GM12878 (cell line): ENCODE data around the gene CMSS1. TPM values are rescaled to one million over a fixed set of nuclear protein-coding genes. Genes with fewer than 3 reads are reported as not detected.
A peak's percentile ranks its signal among the peaks of the same experiment; 100 is the strongest.

Source experiments
- ATAC-seq: fragments of 200-7000 bp; cut with Tn5 transposase; 3 replicates; pipeline ENCODE4 v1.9.1; 2020; ENCODE audit warnings: mild to moderate bottlenecking, moderate library complexity
- BruUV-seq: library from RNA; stranded (reverse); fragments of 400-500 nt; replicated peaks from 2 replicates; lab custom pipeline; 2021; lab: Mats Ljungman, UMichigan
- CTCF ChIA-PET: fragments of 300-600 bp; sonication (Branson Sonifier 250); formaldehyde crosslinking; extraction: SDS; loops from one replicate; lab custom pipeline; 2021; ENCODE audit warnings: inconsistent platforms; lab: Yijun Ruan, JAX
- POLR2A ChIA-PET: fragments of 350-600 bp; formaldehyde crosslinking; extraction: SDS; loops from one replicate; lab custom pipeline; 2021; ENCODE audit warnings: inconsistent platforms; lab: Charles Lee
- RAD21 ChIA-PET: fragments of 300-600 bp; sonication (Branson Sonifier 250); formaldehyde crosslinking; loops from one replicate; lab custom pipeline; 2023; ENCODE audit warnings: antibody characterized with exemption; ENCODE audit not compliant: unreplicated experiment; lab: Charles Lee
- SMC1A ChIA-PET: fragments of 300-600 bp; sonication (Branson Sonifier 250); formaldehyde crosslinking; loops from one replicate; lab custom pipeline; 2023; ENCODE audit not compliant: unreplicated experiment, uncharacterized antibody; lab: Charles Lee
- DNase-seq: peaks from one replicate; pipeline ENCODE4 v3.0.0-alpha.2; 2011; ENCODE audit warnings: low read depth, low spot score
- FAIRE-seq: peaks from 3 replicates; lab custom pipeline; 2011; peaks lifted over from hg19 to GRCh38; lab: Jason Lieb, UNC
- H2AFZ ChIP-seq: 2 replicates; pipeline ENCODE4 v1.6.0; 2011; ENCODE audit warnings: low read depth, low read length, control low read depth; ENCODE audit not compliant: control insufficient read depth
- H3K27ac ChIP-seq: 2 replicates; pipeline ENCODE4 v1.5.1; 2011; ENCODE audit warnings: control low read depth; ENCODE audit not compliant: control insufficient read depth, insufficient read depth
- H3K27me3 ChIP-seq, 2 experiments: replicated peaks in 1 of 2; 2 replicates each; pipeline versions ENCODE4 v1.6.0 to v1.6.1; 2011; ENCODE audit warnings: low read length in 1 of 2; ENCODE audit not compliant: control insufficient read depth in 2 of 2, insufficient read depth in 2 of 2
- H3K36me3 ChIP-seq, 2 experiments: 2 replicates each; pipeline ENCODE4 v1.5.1; 2011; ENCODE audit warnings: low read length in 1 of 2; ENCODE audit not compliant: control insufficient read depth in 2 of 2, insufficient read depth in 2 of 2
- H3K4me1 ChIP-seq: 2 replicates; pipeline ENCODE4 v1.6.1; 2011; ENCODE audit warnings: mild to moderate bottlenecking, low read length, moderate library complexity, mixed read lengths; ENCODE audit not compliant: control insufficient read depth, insufficient read depth
- H3K4me2 ChIP-seq: 2 replicates; pipeline ENCODE4 v1.6.0; 2011; ENCODE audit warnings: control low read depth; ENCODE audit not compliant: control insufficient read depth, insufficient read depth
- H3K4me3 ChIP-seq: fragments of 200-600 bp; sonication (generic); 2 replicates; pipeline ENCODE4 v1.5.1; 2016
- H3K79me2 ChIP-seq: 2 replicates; pipeline ENCODE4 v1.6.0; 2011; ENCODE audit warnings: low read length; ENCODE audit not compliant: control insufficient read depth, insufficient read depth
- H3K9ac ChIP-seq: 2 replicates; pipeline ENCODE4 v1.8.0; 2011; ENCODE audit warnings: low read length, control low read depth, mixed read lengths; ENCODE audit not compliant: control insufficient read depth, insufficient read depth
- H3K9me3 ChIP-seq: replicated peaks from 3 replicates; pipeline ENCODE4 v1.5.1; 2011; ENCODE audit warnings: mild to moderate bottlenecking, low read length; ENCODE audit not compliant: control insufficient read depth, insufficient read depth
- H4K20me1 ChIP-seq: 2 replicates; pipeline ENCODE4 v1.6.0; 2011; ENCODE audit not compliant: control insufficient read depth, insufficient read depth
- BCL3 ChIP-seq: IDR thresholded peaks from 2 replicates; pipeline ENCODE4 v1.6.1; 2011; ENCODE audit warnings: borderline replicate concordance, low read depth, mild to moderate bottlenecking, moderate library complexity, low read length; ENCODE audit not compliant: insufficient read depth, poor library complexity, severe bottlenecking
- CREB1 ChIP-seq: IDR thresholded peaks from 2 replicates; pipeline ENCODE4 v1.6.1; 2012; ENCODE audit warnings: low read depth, mild to moderate bottlenecking, inconsistent platforms
- KDM1A ChIP-seq: fragments of 200-600 bp; sonication (generic); IDR thresholded peaks from 2 replicates; pipeline ENCODE4 v1.6.1; 2016; ENCODE audit warnings: borderline replicate concordance
- MAX ChIP-seq: IDR thresholded peaks from 2 replicates; pipeline ENCODE4 v1.6.1; 2012; ENCODE audit warnings: low read depth, low read length, improper control_type of control experiment
- MYC ChIP-seq: IDR thresholded peaks from 2 replicates; pipeline ENCODE4 v1.6.1; 2011; ENCODE audit warnings: mild to moderate bottlenecking, low read length, moderate library complexity, inconsistent platforms; ENCODE audit not compliant: insufficient read depth, insufficient replicate concordance, insufficient read length, severe bottlenecking
- POU2F2 ChIP-seq: IDR thresholded peaks from 3 replicates; pipeline ENCODE4 v1.6.1; 2011; ENCODE audit warnings: low read depth, mild to moderate bottlenecking, low read length, borderline replicate concordance
- RAD51 ChIP-seq: fragments of 450-650 bp; IDR thresholded peaks from 2 replicates; pipeline ENCODE4 v1.6.1; 2016; ENCODE audit warnings: moderate library complexity, mild to moderate bottlenecking, inconsistent platforms
- SRF ChIP-seq, 2 experiments: IDR thresholded peaks; 2 replicates each; pipeline ENCODE4 v1.6.1; 2011; ENCODE audit warnings: low read depth in 2 of 2, low read length in 2 of 2, mild to moderate bottlenecking in 1 of 2, moderate library complexity in 1 of 2
- TCF3 ChIP-seq: IDR thresholded peaks from 2 replicates; pipeline ENCODE4 v1.6.1; 2012; ENCODE audit warnings: low read depth, mild to moderate bottlenecking, low read length, borderline replicate concordance; ENCODE audit not compliant: insufficient read depth
- ZNF207 ChIP-seq: fragments of 450-650 bp; IDR thresholded peaks from 2 replicates; pipeline ENCODE4 v1.6.1; 2014; ENCODE audit warnings: antibody characterized with exemption, mild to moderate bottlenecking, borderline replicate concordance
- WGBS: methylation state at CpG from one replicate; pipeline ENCODE4 v1.1.6; 2016; ENCODE audit warnings: low lambda C conversion rate; ENCODE audit not compliant: insufficient replicate concordance, insufficient coverage; ENCODE audit errors: missing lambda C conversion rate; 5-methylcytosine and 5-hydroxymethylcytosine counted together
- in situ Hi-C: fragments of 300-500 bp; cut with MboI; formaldehyde crosslinking; loops from 9 replicates; pipeline ENCODE4 v1.14.3; 2018; ENCODE audit warnings: mixed read lengths
- intact Hi-C: fragments of 100-400 bp; cut with micrococcal nuclease; formaldehyde crosslinking; loops from one replicate; pipeline ENCODE4 v1.14.2; 2022; ENCODE audit not compliant: unreplicated experiment
- polyA plus RNA-seq, 11 experiments: library from polyadenylated mRNA; depleted of rRNA in 4 of 11; unstranded in 6 of 11; stranded (reverse) in 5 of 11; fragments of >200 nt; fragmentation: Nextera tagmentation in 4 of 11; fragmentation: Illumina TruSeq in 1 of 11; extraction: Ambion mirVana in 4 of 11; extraction: Trizol in 1 of 11; gene quantifications; 1 replicate in 1 of 11; 2 replicates in 10 of 11; pipeline versions ENCODE4 v1.2.1 to v1.2.3, GENCODE V29; 2011 to 2016; ENCODE audit warnings: inconsistent platforms in 2 of 11, missing spikeins in 2 of 11, low read depth in 1 of 11
- total RNA-seq, 4 experiments: library from RNA; depleted of rRNA in 3 of 4; stranded (reverse); fragments of >200 nt in 3 of 4; fragmentation: Illumina TruSeq in 1 of 4; extraction: Trizol in 1 of 4; gene quantifications; 2 replicates each; pipeline versions ENCODE4 v1.2.1 to v1.2.3, GENCODE V29; 2013 to 2021

Gene CMSS1
- total and polyA plus RNA-seq, 10 of the 15 experiments (the other 5 are each of a cell fraction or from before 2014, with no cell fraction given), result 31.0 to 118 (median 70.1) TPM

GRCh38 chr3:99969136-99969535, 151.5 kb downstream of the CMSS1 start:
- no peak for FAIRE-seq
- ChIA-PET CTCF (interaction anchor here (1.7 kb wide), 1 partner anchor 30 kb away, joined by 6 read pairs; no protein-coding TSS in a partner anchor), SMC1A (interaction anchor here (0.6 to 1.5 kb wide), 5 partner anchors 10 to 100 kb away, joined by 3 to 6 read pairs (median 4); no protein-coding TSS in a partner anchor), POLR2A (no interaction called here)
- WGBS, result 47% methylated on average over 3 of the region's 3 CpGs
- no peak for DNase-seq
- in situ Hi-C loops, result no loop called here
- Histone ChIP-seq H4K20me1 (no peaks in the 10 kb centered on the region), H3K4me3 (no peak overlapping the region), H3K79me2 (no peaks in the 10 kb centered on the region), H3K4me2 (no peak overlapping the region), H3K36me3 (no peaks in the 10 kb centered on the region), H3K27me3 (no peaks in the 10 kb centered on the region), H3K9ac (no peak overlapping the region), H2AFZ (no peak overlapping the region)
- ATAC-seq, result no peak
- BruUV-seq, result no TSS peak
- intact Hi-C loops, result no loop called here
- TF ChIP-seq CREB1, result no peak
- no peak for TF ChIP-seq TCF3
- peak; percentile 15 for TF ChIP-seq BCL3
- TF ChIP-seq RAD51, result no peak
- no peak for TF ChIP-seq POU2F2
- TF ChIP-seq KDM1A, result no peak
- TF ChIP-seq ZNF207, result no peak
- TF ChIP-seq SRF (IDR thresholded peaks at IDR 0.05; ENCODE audit: low read depth in 2 of 2, low read length in 2 of 2), result peak in 1 of 2 experiments; percentile 41; a peak in 1 of 4 replicates
- no peak for TF ChIP-seq MYC
- TF ChIP-seq MAX, result no peak
- TF ChIP-seq, all 136 proteins: peak for 2
- RAD21 ChIA-PET, result no interaction called here
- H3K4me1 ChIP-seq, result peaks cover 17% of the 10 kb centered on the region
- no peaks in the 10 kb centered on the region for H3K9me3 ChIP-seq
- H3K27ac ChIP-seq, result no peak overlapping the region
